ENCODE data around the gene AFTPH. TPM values are rescaled to one million over a fixed set of nuclear protein-coding genes. Genes with fewer than 3 reads are reported as not detected.

Gene AFTPH
- total and polyA plus RNA-seq, 9 donors: 15.7 to 22.5 (median 17.6) TPM

GRCh38 chr2:64599469-64599868 is 75.3 kb downstream of the AFTPH start:
- WGBS (ENCODE audit: insufficient coverage): 25% methylated on average over 1 of the region's 3 CpGs
- DNase-seq: no peak
- H3K27me3 ChIP-seq (ENCODE audit: control insufficient read depth, insufficient read depth, low read length): no peaks in the 10 kb centered on the region

GRCh38 chr2:64601034-64601754 is 77.1 kb downstream of the AFTPH start:
- Histone ChIP-seq H3K27me3 (ENCODE audit: control insufficient read depth, insufficient read depth, low read length) (no peaks in the 10 kb centered on the region), H3K36me3 (ENCODE audit: control insufficient read depth, insufficient read depth, low read length) (no peaks in the 10 kb centered on the region), H3K4me1 (ENCODE audit: control insufficient read depth, insufficient read depth, low read length) (peaks cover 17% of the 10 kb centered on the region), H3K9me3 (replicated peaks; ENCODE audit: control insufficient read depth, low read depth, low read length) (no peaks in the 10 kb centered on the region), H3K27ac (ENCODE audit: low read length) (no peak overlapping the region), H3K4me3 (ENCODE audit: low read length) (no peak overlapping the region)
- DNase-seq: peak; percentile 66
- WGBS (ENCODE audit: insufficient coverage): 48% methylated on average over 4 of the region's 8 CpGs

More at GRCh38 chr2:64599469-64599868, 75.3 kb downstream of the AFTPH start:
- no peak overlapping the region for H3K27ac ChIP-seq (ENCODE audit: low read length)
- H3K36me3 ChIP-seq (ENCODE audit: control insufficient read depth, insufficient read depth, low read length): no peaks in the 10 kb centered on the region
- peaks cover 8% of the 10 kb centered on the region for H3K4me1 ChIP-seq (ENCODE audit: control insufficient read depth, insufficient read depth, low read length)
- H3K9me3 ChIP-seq (replicated peaks; ENCODE audit: control insufficient read depth, low read depth, low read length): no peaks in the 10 kb centered on the region
- H3K4me3 ChIP-seq (ENCODE audit: low read length): no peak overlapping the region

- H3K27ac ChIP-seq (ENCODE audit: low read length): no peak overlapping the region
- H3K4me3 ChIP-seq (ENCODE audit: low read length): no peak overlapping the region
- no peak for DNase-seq
- no peaks in the 10 kb centered on the region for H3K27me3 ChIP-seq (ENCODE audit: control insufficient read depth, insufficient read depth, low read length)
- H3K36me3 ChIP-seq (ENCODE audit: control insufficient read depth, insufficient read depth, low read length): no peaks in the 10 kb centered on the region
- H3K4me1 ChIP-seq (ENCODE audit: control insufficient read depth, insufficient read depth, low read length): peaks cover 23% of the 10 kb centered on the region
- WGBS (ENCODE audit: insufficient coverage): 59% methylated on average over 10 of the region's 12 CpGs
- no peaks in the 10 kb centered on the region for H3K9me3 ChIP-seq (replicated peaks; ENCODE audit: control insufficient read depth, low read depth, low read length)
Observed at GRCh38 chr2:64601785-64602391, 77.8 kb downstream of the AFTPH start.

- Histone ChIP-seq H3K36me3 (ENCODE audit: control insufficient read depth, insufficient read depth, low read length) (no peaks in the 10 kb centered on the region), H3K4me3 (ENCODE audit: low read length) (no peak overlapping the region), H3K27me3 (ENCODE audit: control insufficient read depth, insufficient read depth, low read length) (no peaks in the 10 kb centered on the region), H3K27ac (ENCODE audit: low read length) (no peak overlapping the region), H3K4me1 (ENCODE audit: control insufficient read depth, insufficient read depth, low read length) (peaks cover 29% of the 10 kb centered on the region), H3K9me3 (replicated peaks; ENCODE audit: control insufficient read depth, low read depth, low read length) (no peaks in the 10 kb centered on the region)
- 97% methylated on average over 6 of the region's 11 CpGs for WGBS (ENCODE audit: insufficient coverage)
- DNase-seq: no peak
Observed at GRCh38 chr2:64602436-64602835, 78.3 kb downstream of the AFTPH start.

- Histone ChIP-seq H3K36me3 (ENCODE audit: control insufficient read depth, insufficient read depth, low read length) (no peaks in the 10 kb centered on the region), H3K27ac (ENCODE audit: low read length) (no peak overlapping the region), H3K9me3 (replicated peaks; ENCODE audit: control insufficient read depth, low read depth, low read length) (no peaks in the 10 kb centered on the region), H3K4me3 (ENCODE audit: low read length) (no peak overlapping the region), H3K4me1 (ENCODE audit: control insufficient read depth, insufficient read depth, low read length) (peaks cover 39% of the 10 kb centered on the region), H3K27me3 (ENCODE audit: control insufficient read depth, insufficient read depth, low read length) (no peaks in the 10 kb centered on the region)
- no peak for DNase-seq
- 80% methylated on average over 1 of the region's 2 CpGs for WGBS (ENCODE audit: insufficient coverage)
Observed at GRCh38 chr2:64604155-64604554, 80.0 kb downstream of the AFTPH start.

- Histone ChIP-seq H3K4me1 (ENCODE audit: control insufficient read depth, insufficient read depth, low read length) (peaks cover 36% of the 10 kb centered on the region), H3K9me3 (replicated peaks; ENCODE audit: control insufficient read depth, low read depth, low read length) (no peaks in the 10 kb centered on the region), H3K4me3 (ENCODE audit: low read length) (no peak overlapping the region), H3K27ac (ENCODE audit: low read length) (no peak overlapping the region), H3K36me3 (ENCODE audit: control insufficient read depth, insufficient read depth, low read length) (no peaks in the 10 kb centered on the region), H3K27me3 (ENCODE audit: control insufficient read depth, insufficient read depth, low read length) (no peaks in the 10 kb centered on the region)
- peak; percentile 62 for DNase-seq
- 32% methylated on average over 3 of the region's 6 CpGs for WGBS (ENCODE audit: insufficient coverage)
Observed at GRCh38 chr2:64605026-64605471, 80.9 kb downstream of the AFTPH start.

- WGBS (ENCODE audit: insufficient coverage): 83% methylated on average over 2 of the region's 5 CpGs
- H3K9me3 ChIP-seq (replicated peaks; ENCODE audit: control insufficient read depth, low read depth, low read length): no peaks in the 10 kb centered on the region
- no peaks in the 10 kb centered on the region for H3K27me3 ChIP-seq (ENCODE audit: control insufficient read depth, insufficient read depth, low read length)
- no peak overlapping the region for H3K4me3 ChIP-seq (ENCODE audit: low read length)
- H3K4me1 ChIP-seq (ENCODE audit: control insufficient read depth, insufficient read depth, low read length): peaks cover 39% of the 10 kb centered on the region
- peak overlapping the region; percentile 82 for H3K27ac ChIP-seq (ENCODE audit: low read length)
- no peak for DNase-seq
- no peaks in the 10 kb centered on the region for H3K36me3 ChIP-seq (ENCODE audit: control insufficient read depth, insufficient read depth, low read length)
Observed at GRCh38 chr2:64605991-64606478, 81.9 kb downstream of the AFTPH start.

- Histone ChIP-seq H3K4me3 (ENCODE audit: low read length) (peak overlapping the region; percentile 28), H3K9me3 (replicated peaks; ENCODE audit: control insufficient read depth, low read depth, low read length) (no peaks in the 10 kb centered on the region), H3K36me3 (ENCODE audit: control insufficient read depth, insufficient read depth, low read length) (no peaks in the 10 kb centered on the region), H3K4me1 (ENCODE audit: control insufficient read depth, insufficient read depth, low read length) (peaks cover 39% of the 10 kb centered on the region), H3K27me3 (ENCODE audit: control insufficient read depth, insufficient read depth, low read length) (peaks cover 2% of the 10 kb centered on the region), H3K27ac (ENCODE audit: low read length) (peak overlapping the region; percentile 82)
- peak; percentile 98 for DNase-seq
- WGBS (ENCODE audit: insufficient coverage): 46% methylated on average over 13 of the region's 21 CpGs
Observed at GRCh38 chr2:64606479-64607363, 82.6 kb downstream of the AFTPH start.

GRCh38 chr2:64607381-64608304 is 83.5 kb downstream of the AFTPH start:
- 52% methylated on average over 10 of the region's 18 CpGs for WGBS (ENCODE audit: insufficient coverage)
- no peak for DNase-seq
- H3K4me3 ChIP-seq (ENCODE audit: low read length): no peak overlapping the region
- no peaks in the 10 kb centered on the region for H3K9me3 ChIP-seq (replicated peaks; ENCODE audit: control insufficient read depth, low read depth, low read length)
- peak overlapping the region; percentile 82 for H3K27ac ChIP-seq (ENCODE audit: low read length)
- no peaks in the 10 kb centered on the region for H3K36me3 ChIP-seq (ENCODE audit: control insufficient read depth, insufficient read depth, low read length)
- H3K27me3 ChIP-seq (ENCODE audit: control insufficient read depth, insufficient read depth, low read length): peaks cover 2% of the 10 kb centered on the region
- H3K4me1 ChIP-seq (ENCODE audit: control insufficient read depth, insufficient read depth, low read length): peaks cover 39% of the 10 kb centered on the region

All from muscle of leg (tissue), 11 donors.